ENCODE measurements around the gene OPCML. TPM values are rescaled to one million over a fixed set of nuclear protein-coding genes. Genes with fewer than 3 reads are reported as not detected.

OPCML gene
- total and polyA plus RNA-seq, 12 donors = under 0.01 to 1.2 (median 0.39) TPM

- no peaks in the 10 kb centered on the region for H3K4me1 ChIP-seq
- no peak overlapping the region for H3K4me3 ChIP-seq
- H3K36me3 ChIP-seq = no peaks in the 10 kb centered on the region
- H3K27ac ChIP-seq = no peak overlapping the region
- 28 to 30% methylated on average over 2 of the region's 2 CpGs for WGBS, 2 donors
- intact Hi-C loops (cut with DNase I) = no loop called here
- TF ChIP-seq CTCF (IDR thresholded peaks at IDR 0.05) = no peak
- H3K9me3 ChIP-seq = peaks cover 0 to under 1% (median 0%) of the 10 kb centered on the region in 11 donors
- no peak for DNase-seq
- peak in 1 of 8 donors; percentile 51 for ATAC-seq
- H3K27me3 ChIP-seq = peaks cover 0 to 15% (median 0%) of the 10 kb centered on the region in 7 donors
These were observed 520.7 kb downstream of the OPCML start for GRCh38 chr11:133011604-133012003.

- ATAC-seq (no peak), DNase-seq (no peak)
- H3K4me3 ChIP-seq = no peak overlapping the region
- WGBS, 2 donors = 19 to 20% methylated on average over 2 of the region's 2 CpGs
- H3K4me1 ChIP-seq = no peaks in the 10 kb centered on the region
- TF ChIP-seq CTCF (IDR thresholded peaks at IDR 0.05) = no peak
- H3K27me3 ChIP-seq = peaks cover 0 to 9% (median 0%) of the 10 kb centered on the region in 7 donors
- intact Hi-C loops (cut with DNase I) = no loop called here
- no peaks in the 10 kb centered on the region for H3K36me3 ChIP-seq
- peaks cover 0 to 21% (median 0%) of the 10 kb centered on the region in 11 donors for H3K9me3 ChIP-seq
- H3K27ac ChIP-seq = no peak overlapping the region
These were observed 525.2 kb downstream of the OPCML start for GRCh38 chr11:133007027-133007584.

- peaks cover 0 to 8% (median 0%) of the 10 kb centered on the region in 7 donors for H3K27me3 ChIP-seq
- H3K4me1 ChIP-seq = no peaks in the 10 kb centered on the region
- H3K27ac ChIP-seq = no peak overlapping the region
- TF ChIP-seq CTCF (IDR thresholded peaks at IDR 0.05) = no peak
- DNase-seq (no peak), ATAC-seq (no peak)
- intact Hi-C loops (cut with DNase I) = no loop called here
- H3K36me3 ChIP-seq = no peaks in the 10 kb centered on the region
- 78 to 86% methylated on average over 13 of the region's 13 CpGs for WGBS, 2 donors
- no peak overlapping the region for H3K4me3 ChIP-seq
- peaks cover 0 to 21% (median 0%) of the 10 kb centered on the region in 11 donors for H3K9me3 ChIP-seq
These were observed 527.9 kb downstream of the OPCML start for GRCh38 chr11:133004369-133004768.

GRCh38 chr11:132999516-132999915 lies 532.8 kb downstream of the OPCML start:
- Histone ChIP-seq H3K9me3 (peaks cover 0 to 8% (median 0%) of the 10 kb centered on the region in 11 donors), H3K4me1 (peaks cover 0 to 2% (median 0%) of the 10 kb centered on the region in 9 donors), H3K27me3 (peaks cover 0 to 42% (median 13%) of the 10 kb centered on the region in 7 donors), H3K4me3 (no peak overlapping the region), H3K27ac (no peak overlapping the region), H3K36me3 (no peaks in the 10 kb centered on the region)
- WGBS, 2 donors = 33 to 37% methylated on average over 12 of the region's 12 CpGs
- intact Hi-C loops (cut with DNase I) = no loop called here
- TF ChIP-seq CTCF (IDR thresholded peaks at IDR 0.05) = no peak
- DNase-seq (peak in 1 of 2 donors; percentile 12), ATAC-seq (no peak)
